Neural progenitor cell (in vitro differentiated cells): ENCODE data around the gene SLC6A3.

Experiments
- EZH2 ChIP-seq: fragments of 200-600 bp; sonication (generic); IDR thresholded peaks from 2 replicates; pipeline ENCODE4 v1.6.1; 2017; ENCODE audit warnings: antibody characterized with exemption, mild to moderate bottlenecking, moderate library complexity
- EZH2phosphoT487 ChIP-seq: fragments of 200-600 bp; sonication (generic); IDR thresholded peaks from 2 replicates; pipeline ENCODE4 v1.6.1; 2017; ENCODE audit warnings: antibody characterized with exemption
- TF ChIP-seq, protein P1 (sequence below): fragments of 200-600 bp; sonication (generic); IDR thresholded peaks from 2 replicates; pipeline ENCODE4 v1.5.1; 2017; ENCODE audit warnings: antibody characterized with exemption, mild to moderate bottlenecking

DNA sequence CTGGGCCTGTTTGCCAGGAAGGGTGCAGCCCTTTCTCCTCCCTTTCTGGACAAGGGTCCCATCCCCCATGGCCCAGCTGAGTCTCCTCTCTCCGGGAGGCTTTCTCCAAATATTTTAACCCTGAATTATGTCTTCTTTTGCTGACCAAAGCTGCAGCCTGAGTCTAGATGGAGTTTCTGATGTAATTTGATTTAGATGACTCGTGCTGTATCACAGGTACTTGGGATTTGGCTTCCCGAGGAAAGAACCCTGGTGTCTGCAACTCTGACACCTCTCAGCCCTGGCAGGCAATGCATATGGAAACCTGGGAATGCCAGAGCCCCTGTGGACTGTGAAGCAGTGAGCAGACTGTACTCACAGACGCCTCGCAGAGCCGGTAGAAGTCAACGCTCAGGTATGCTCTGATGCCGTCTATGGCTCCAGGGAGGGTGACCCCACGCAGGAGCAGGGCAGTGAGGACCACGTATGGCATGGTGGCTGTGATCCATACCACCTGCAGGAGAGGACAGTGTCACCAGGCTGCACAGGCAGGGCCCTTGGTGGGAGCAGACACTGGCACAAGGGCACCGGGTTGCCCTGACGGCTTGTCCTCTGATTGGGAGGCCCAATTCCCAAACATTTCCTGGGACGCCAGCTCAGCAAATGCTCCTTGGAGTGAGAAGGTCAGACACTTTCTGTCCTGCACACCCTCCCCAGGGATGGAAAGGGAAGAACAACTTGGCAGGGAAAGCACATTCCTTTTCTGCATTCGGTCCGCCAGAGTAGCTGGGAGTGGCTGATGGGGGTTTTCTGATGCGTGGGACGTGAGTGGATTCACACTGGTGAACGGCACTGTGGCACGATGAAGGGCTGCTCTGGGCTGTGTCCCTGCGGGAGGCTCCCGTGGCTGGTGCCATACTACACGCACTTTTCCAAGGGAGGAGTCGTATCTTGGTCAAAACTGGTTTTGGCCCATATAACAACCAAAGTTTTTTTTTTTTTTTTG, 24.7 kb downstream of the SLC6A3 start:
- TF ChIP-seq, protein P1, sequence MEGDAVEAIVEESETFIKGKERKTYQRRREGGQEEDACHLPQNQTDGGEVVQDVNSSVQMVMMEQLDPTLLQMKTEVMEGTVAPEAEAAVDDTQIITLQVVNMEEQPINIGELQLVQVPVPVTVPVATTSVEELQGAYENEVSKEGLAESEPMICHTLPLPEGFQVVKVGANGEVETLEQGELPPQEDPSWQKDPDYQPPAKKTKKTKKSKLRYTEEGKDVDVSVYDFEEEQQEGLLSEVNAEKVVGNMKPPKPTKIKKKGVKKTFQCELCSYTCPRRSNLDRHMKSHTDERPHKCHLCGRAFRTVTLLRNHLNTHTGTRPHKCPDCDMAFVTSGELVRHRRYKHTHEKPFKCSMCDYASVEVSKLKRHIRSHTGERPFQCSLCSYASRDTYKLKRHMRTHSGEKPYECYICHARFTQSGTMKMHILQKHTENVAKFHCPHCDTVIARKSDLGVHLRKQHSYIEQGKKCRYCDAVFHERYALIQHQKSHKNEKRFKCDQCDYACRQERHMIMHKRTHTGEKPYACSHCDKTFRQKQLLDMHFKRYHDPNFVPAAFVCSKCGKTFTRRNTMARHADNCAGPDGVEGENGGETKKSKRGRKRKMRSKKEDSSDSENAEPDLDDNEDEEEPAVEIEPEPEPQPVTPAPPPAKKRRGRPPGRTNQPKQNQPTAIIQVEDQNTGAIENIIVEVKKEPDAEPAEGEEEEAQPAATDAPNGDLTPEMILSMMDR, result no peak
- no peak for TF ChIP-seq EZH2
- TF ChIP-seq EZH2phosphoT487, result no peak
